T-helper 22 cell (primary cell): ENCODE results near the gene MGA.

Source experiments
- DNase-seq: peaks from one replicate; pipeline ENCODE4 v3.0.0-alpha.2; 2020; ENCODE audit warnings: low read depth

Gene MGA

GRCh38 chr15:41783296-41783695 is 123.1 kb downstream of the MGA start:
- no peak for DNase-seq

- DNase-seq = no peak
Measured at GRCh38 chr15:41788262-41788661, 128.1 kb downstream of the MGA start.

GRCh38 chr15:41789236-41789635 is 129.0 kb downstream of the MGA start:
- DNase-seq = no peak

GRCh38 chr15:41789662-41790061 is 129.5 kb downstream of the MGA start:
- DNase-seq = no peak

GRCh38 chr15:41790169-41790568 is 130.0 kb downstream of the MGA start:
- no peak for DNase-seq

GRCh38 chr15:41790756-41791546 is 130.7 kb downstream of the MGA start:
- DNase-seq = no peak

- no peak for DNase-seq
Measured at GRCh38 chr15:41791547-41791937, 131.3 kb downstream of the MGA start.

- no peak for DNase-seq
Measured at GRCh38 chr15:41792000-41792637, 131.9 kb downstream of the MGA start.

- DNase-seq = no peak
Measured at GRCh38 chr15:41794081-41794480, 133.9 kb downstream of the MGA start.

GRCh38 chr15:41795996-41796856 is 136.0 kb downstream of the MGA start:
- no peak for DNase-seq

- DNase-seq = no peak
Measured at GRCh38 chr15:41797201-41797944, 137.2 kb downstream of the MGA start.

GRCh38 chr15:41798607-41799487 is 138.6 kb downstream of the MGA start:
- no peak for DNase-seq

GRCh38 chr15:41799488-41799805 is 139.2 kb downstream of the MGA start:
- no peak for DNase-seq

- no peak for DNase-seq
Measured at GRCh38 chr15:41801185-41801584, 141.0 kb downstream of the MGA start.

GRCh38 chr15:41801850-41802455 is 141.7 kb downstream of the MGA start:
- DNase-seq = no peak

- DNase-seq = no peak
Measured at GRCh38 chr15:41804361-41804760, 144.2 kb downstream of the MGA start.

GRCh38 chr15:41804916-41805666 is 144.9 kb downstream of the MGA start:
- no peak for DNase-seq

GRCh38 chr15:41805711-41806110 is 145.5 kb downstream of the MGA start:
- no peak for DNase-seq

GRCh38 chr15:41806291-41807181 is 146.3 kb downstream of the MGA start:
- no peak for DNase-seq
